Stimulated activated CD4-positive, alpha-beta T cell treated with anti-CD3 and anti-CD28 coated beads, Interleukin-4, amount 100 ng/mL, for 4 hours (primary cell): ENCODE results near the gene IL17RB.

Source experiments
- DNase-seq, 2 experiments: peaks; one replicate each; pipeline ENCODE4 v3.0.0-alpha.2; 2020

The IL17RB gene

DNA sequence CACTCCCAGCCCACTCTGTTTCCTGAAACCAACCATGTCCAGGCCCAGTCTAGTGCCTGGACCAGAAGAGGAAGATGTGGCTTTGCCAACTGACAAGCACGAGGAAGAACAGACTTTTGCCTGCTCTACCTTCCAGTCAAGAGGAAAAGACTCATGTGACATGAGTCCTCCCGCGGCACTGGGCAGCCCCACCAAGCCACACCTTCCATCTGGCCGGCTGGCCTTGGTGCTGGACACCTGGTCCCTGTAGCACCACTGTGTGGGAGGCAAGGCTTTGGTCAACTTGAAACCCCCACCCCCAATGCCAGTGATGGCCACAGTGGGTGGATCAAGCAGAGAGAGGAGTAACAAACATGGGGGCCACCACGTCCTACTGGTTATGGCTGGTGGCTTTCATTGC lies 12.7 kb upstream of the IL17RB start:
- no peak for DNase-seq

DNA sequence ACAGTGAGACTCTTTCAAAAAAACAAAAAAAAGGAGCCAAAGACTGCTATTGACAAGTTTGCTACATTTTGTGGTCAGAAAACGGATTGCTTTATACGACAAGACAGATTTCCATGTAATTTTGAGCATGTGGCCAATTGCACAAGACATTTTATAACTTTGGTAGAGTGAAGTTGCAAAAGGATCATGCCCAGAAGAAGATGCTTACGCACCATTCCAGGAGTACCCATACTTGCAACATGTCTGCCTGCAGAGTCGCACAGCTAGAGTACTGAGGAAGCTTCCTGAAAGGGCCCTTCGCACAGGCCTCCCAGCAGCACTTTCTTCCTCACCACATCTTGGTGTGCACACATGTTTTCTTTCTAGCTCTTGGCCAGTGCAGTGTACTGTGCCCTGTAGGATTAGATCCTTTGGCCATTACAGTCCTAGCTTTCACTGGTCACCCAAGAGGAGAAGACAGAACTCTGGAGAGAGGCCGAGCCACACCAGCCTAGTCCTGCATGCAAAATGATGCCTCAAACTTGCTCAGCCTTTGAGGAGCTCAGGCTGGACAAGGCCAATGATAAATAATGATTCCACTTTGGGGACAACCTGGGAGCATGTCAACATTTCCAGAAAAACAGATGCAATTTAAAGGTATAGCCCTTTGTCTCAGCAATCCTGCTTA lies 11.8 kb upstream of the IL17RB start:
- no peak for DNase-seq

DNA sequence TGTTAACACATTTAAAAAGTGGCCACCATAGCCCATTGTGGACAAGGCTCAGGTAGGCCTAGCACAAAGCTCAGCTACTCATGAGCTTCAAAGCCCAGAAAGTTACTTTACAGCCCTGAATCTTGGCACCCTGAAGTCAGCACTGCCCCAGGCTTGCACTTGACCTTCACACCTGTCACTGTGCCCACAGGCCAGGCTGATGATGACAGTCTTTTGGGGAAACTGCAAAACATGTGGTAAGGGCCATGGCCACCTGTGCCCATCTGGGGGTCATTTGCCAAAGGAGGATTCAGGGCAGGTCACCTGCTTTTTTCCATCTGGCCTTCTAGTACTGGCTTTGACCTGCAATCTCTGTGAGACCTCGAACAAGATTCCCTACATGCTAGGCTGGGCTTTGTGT lies 11.1 kb upstream of the IL17RB start:
- no peak for DNase-seq

DNA sequence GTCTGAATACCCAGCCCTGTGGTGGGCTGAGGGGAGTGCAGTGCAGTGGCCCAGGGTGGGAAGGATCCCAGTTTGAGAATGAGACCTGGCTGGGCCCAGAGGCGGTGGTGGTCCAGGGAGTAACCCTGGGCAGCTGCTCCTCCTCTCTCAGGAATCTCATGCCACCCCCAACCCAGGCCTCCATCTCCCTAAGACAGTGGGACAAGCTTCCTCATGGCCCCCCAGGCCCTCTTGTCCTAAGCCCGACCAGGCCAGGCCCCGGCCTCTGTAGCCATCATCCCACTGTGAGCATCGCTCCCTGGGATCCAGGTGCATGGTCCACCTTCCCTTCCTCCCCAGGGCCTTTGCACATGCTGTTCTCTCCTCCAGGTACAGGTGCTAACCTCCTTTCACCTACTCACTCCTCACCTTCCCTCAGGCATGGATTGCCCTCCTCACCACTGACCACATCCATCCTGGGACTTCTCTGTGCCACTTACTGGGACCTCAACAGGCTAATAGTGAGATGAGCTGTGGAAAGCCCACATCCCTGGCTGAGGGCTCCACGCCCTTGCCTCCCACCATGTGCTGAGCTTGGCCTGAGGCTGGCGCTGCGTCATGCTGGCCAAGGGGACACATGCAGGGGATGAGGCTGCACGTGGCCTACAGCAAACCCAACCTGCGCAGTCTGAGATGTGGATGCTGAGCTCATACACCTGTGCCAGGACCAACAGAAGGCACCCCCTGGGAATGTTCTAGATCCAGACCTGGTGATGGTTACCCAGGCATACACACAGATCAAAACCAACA lies 10.1 kb upstream of the IL17RB start:
- no peak for DNase-seq

DNA sequence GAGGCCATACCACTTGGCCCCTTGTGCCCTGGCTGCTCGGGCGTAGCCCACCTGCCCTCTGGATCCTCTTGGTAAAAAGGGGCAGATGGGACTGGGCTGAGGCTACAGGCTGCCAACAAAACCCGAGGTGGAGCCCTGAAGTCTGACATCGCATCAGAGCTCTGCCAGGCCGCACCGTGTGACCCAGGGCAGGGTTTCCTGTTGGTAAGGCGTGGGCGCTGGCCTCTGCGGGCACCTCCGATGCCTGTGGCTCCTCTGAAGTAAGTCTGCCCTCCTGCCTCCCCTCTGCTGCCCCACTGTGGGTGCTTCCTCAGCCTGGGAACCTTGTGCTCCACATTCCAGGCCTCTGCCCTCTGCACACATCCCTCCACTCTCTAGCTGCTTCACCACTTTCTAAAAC lies 9.0 kb upstream of the IL17RB start:
- no peak for DNase-seq

DNA sequence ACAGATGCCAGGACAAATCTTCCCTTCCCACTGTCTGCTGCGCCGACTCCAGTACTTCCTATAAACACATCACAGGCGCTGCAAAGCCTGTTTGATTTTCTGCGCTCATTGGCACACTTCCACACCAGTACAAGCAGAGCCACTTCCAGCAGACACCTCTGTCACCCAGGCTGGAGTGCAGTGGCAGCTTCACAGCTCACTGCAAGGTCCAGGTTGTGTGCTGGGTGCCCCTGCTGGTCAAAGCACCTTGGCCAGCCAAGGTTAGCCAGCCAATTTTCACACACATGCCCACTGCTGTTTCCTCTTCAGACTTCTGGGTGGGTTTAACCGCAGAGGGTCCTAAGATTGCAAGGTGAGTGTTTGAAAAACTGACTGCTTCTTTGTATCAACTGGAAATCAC lies 5.1 kb upstream of the IL17RB start:
- no peak for DNase-seq

DNA sequence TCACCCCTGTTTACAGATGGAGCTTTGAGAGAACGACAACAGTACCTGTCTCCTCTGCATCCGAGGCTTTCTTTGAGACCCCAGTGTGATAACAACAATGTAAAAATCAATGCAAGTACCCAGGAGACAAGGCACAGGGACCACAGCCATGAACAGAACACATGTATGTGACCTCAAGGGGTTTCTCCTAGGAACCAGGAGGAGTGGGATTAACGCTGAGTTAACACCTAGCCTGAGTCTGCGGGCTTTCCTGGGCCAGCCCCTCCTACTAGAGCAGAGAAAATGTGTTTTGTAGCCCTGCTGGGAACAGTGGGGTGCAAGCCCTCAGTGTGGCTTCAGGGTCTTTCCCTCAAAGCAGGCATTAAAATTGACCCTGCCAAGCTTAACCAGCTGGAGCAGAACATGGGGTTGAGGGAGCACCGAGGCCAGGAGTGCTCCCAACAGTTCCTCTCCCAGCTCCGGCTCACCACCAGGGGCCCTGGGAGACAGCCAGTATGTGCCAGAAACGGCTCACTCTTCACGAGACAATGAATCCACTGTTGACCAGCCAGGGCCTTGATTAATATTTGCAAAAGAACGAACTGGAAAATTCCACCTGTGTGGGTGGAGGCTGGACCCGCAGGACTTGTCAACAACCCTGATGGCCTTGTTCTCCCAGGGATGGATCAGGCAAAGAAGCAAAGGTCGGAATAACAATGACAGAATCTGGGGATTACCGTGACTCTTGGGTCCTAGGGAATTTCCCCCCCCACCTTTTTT lies 3.8 kb upstream of the IL17RB start:
- DNase-seq: no peak

DNA sequence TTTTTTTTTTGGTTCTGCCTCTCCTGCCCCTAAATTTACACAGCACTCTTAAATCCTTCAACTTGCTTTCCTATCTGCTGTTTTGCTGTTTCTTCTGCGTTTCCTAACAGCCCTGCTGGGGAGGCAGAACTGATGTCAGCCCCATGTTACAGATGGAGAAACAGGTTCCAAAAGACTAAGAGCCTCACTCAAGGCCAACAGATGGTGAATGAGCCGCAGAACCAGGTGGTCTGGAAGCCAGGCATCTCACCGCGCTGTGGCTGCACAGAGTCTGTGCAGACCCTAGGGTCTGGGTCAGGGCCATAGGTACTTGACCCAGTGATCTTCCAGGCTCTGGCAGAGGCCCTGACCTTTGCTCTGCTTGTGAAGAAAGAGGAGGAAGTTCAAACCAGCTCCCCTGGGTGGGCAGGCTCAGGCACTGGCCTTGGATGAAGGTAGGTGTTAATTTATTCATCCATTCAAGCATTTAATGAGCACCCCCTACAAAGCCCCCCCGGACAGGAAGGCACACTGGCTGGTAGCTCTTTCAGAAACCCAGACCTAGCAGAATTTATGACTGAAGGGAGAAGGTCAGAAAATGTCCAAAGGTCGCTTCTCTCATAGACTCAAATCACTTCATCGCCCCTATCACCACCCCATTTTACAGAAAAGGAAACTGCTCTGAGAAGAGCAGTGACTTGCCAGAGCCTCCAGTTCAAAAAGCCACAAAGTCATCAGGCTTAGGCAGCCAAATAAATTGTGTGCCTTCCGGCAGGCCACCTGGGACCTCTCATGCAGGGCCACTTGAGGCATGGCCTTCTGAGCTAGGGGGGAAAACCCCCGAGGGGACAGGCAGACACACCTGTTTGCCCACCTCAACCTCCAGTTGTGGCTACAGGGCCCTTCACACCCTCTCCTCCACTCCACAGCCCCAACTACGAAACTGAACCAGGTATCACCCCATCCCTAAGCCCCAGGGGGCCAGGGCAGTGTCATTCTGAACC lies 2.9 kb upstream of the IL17RB start:
- DNase-seq: no peak

DNA sequence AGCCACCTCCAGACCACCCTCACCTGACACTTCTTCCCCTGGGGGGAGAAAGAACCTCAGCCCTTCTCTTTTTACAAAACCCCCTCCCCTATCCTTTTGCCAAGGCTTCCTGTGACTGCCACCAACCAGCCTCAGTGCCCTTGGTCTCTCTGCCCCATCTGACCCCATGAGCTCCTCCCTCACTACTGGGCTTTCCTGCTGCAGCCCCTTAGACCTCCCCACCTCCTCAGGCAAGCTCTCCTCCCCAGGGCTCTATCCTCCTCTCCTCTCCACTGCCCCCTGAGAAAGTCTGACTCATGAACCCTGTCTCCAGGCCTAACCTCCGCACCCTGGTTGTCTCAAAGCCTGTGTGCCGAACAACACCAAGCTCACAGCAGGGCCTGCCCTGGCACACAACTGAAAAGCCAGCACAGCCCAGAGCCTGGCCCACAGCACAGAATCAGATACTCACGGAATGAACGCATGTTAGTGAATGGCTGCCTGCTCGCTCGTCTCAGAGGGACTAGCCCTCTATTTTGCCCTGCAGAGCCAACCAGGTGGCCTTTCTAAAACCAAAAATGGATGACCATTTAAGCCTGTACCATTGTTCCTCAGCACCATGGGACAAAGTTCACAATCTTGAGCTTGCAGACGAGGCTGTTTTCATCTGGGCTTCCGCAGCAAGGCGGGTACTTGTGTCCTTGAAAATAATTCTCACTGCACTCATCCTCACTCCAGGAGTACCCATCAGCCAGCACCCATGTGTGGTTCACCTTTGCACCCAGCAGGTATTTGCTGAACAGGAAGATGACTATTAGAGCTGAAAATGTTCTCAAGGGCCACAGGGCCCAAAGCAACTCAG lies 1.9 kb upstream of the IL17RB start:
- DNase-seq: no peak

DNA sequence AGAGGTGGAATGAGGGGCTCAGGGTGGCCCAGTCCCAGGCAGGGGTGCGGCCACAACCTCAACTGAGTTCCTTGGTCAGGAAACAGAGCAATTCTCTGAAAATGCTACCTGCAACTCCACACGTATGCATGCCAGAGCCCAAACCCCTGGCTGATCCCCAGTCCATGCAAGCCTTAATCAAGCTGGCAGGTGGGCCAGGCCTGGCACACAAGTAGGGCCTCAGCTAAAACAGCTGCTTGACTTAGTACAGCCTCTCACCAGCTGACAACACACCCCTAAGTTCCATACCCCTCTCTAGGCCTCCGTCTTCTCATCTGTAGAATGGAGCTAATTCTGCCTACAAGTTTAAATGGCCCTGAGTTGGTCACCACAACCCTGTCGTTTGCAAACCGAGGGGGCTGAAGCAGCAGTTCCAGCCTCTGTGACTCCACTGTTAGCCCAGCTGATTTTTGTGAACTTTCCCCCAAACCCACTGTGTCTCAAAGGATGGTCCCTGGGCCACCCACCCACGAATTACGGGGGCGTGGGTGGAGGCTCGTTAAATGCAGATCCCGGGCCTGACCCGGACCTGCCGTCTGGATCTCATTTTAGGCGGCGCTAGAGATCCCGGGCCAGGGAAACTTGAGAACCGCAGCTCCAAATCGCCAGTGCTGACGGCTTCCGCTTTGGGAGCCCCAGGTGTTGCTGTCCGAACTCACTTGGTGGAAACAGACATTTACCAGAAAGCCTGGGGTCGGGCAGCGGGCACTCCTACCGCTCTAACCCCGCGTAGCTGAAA lies 1.1 kb upstream of the IL17RB start:
- no peak for DNase-seq

DNA sequence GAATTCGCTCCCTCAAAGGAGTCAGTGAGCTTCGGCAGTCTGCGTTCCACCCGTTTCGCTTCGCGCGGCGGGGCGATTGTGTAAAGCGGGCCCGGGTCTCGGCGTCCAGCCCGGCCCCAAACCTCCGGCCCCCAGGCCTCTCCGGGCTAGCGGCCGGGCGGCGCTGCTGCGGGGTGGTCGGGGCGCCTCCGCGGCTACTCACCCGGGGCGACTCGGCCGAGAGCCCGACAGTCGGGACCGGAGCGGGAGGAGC lies 561 bp upstream of the IL17RB start:
- DNase-seq: no peak

DNA sequence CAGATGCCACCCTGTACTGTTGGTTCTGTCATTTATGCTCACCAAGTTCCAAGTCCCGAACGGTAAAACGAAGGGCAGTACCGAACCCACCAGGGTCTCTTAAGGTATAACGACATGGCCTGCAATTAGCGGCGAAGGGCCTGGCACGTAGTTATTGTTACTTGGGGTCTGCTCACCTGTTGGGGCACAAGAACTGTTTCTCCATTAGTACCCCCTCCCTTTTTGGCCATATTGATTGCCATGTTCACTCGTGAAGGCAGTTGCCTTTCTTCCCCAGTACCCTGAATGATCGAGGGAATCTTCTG lies 435 bp downstream of the IL17RB start:
- no peak for DNase-seq

DNA sequence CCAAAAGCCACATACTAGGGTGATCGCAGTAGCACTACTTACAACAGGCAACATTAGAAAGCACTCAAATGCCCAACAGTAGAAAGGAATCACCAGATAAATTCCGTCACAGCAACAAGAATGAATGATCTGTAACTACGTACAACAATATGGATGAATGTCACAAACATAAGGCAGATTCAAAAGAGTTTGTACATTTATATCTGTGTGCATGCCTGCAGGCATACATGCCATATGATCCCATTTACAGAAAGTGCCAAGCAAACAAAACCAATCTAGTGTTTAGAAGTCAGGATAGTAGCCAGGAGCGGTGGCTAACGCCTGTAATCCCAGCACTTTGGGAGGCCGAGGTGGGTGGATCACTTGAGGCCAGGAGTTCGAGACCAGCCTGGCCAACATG lies 3.5 kb downstream of the IL17RB start:
- no peak for DNase-seq

DNA sequence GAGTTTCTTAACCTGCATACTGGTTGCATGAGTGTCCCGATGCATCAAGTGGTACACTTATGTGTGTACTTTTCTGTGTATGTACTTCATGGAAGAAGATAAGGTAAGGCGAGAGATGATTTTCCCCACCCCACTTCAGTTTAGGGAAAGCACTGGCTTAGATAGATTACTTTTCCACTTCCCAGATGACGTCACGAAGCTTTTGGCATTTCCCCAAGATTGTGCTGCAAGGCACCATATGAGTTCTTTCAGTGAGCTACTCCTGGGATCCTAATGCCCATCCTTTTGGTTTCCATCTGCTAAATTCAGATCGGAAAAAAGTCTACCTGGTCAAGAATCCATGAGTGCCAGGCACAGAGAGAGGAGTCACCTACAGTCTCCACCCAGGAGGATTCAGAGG lies 4.5 kb downstream of the IL17RB start:
- DNase-seq: no peak

DNA sequence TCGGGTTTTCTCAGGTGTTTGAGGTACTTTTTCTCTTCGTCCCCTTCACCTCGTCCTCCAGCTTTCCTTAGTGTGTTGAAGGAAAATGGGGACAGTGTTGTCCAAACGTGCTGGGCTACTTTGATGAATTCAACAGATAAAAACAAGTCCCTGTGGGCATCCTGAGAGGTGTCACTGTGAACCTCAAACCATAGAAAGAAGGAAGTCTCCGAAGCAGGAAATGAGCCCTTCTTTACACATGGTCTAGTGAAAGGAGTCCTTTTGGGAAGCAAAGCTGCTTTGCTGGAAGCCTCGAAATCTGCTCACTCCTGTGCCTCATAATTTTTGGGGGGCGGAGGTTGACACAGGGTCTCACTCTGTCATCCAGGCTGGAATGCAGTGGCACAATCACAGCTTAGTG lies 10.6 kb downstream of the IL17RB start:
- no peak for DNase-seq

DNA sequence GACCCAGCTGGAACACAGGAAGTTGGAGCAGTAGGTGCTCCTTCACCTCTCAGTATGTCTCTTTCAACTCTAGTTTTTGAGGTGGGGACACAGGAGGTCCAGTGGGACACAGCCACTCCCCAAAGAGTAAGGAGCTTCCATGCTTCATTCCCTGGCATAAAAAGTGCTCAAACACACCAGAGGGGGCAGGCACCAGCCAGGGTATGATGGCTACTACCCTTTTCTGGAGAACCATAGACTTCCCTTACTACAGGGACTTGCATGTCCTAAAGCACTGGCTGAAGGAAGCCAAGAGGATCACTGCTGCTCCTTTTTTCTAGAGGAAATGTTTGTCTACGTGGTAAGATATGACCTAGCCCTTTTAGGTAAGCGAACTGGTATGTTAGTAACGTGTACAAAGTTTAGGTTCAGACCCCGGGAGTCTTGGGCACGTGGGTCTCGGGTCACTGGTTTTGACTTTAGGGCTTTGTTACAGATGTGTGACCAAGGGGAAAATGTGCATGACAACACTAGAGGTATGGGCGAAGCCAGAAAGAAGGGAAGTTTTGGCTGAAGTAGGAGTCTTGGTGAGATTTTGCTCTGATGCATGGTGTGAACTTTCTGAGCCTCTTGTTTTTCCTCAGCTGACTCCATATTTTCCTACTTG lies 11.9 kb downstream of the IL17RB start:
- no peak for DNase-seq

DNA sequence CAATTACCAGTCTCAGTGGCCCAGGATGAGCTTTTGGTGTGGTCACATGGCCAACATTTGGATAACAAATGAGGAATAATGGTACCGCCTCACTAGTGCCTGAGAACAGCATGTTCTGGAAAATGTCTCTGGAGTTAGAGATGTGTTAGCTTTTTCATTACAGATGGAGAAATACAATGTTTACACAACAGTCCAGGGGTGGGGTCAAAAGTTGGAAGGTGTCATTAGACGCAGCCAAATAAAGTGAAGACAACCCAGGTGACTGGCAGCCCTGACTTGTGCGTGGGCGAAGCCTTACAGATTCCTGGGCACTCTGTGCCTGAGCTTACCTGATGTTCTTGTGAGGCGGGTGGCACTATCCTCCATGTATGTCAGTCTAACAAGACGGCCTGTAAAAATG lies 12.8 kb downstream of the IL17RB start:
- DNase-seq: no peak

DNA sequence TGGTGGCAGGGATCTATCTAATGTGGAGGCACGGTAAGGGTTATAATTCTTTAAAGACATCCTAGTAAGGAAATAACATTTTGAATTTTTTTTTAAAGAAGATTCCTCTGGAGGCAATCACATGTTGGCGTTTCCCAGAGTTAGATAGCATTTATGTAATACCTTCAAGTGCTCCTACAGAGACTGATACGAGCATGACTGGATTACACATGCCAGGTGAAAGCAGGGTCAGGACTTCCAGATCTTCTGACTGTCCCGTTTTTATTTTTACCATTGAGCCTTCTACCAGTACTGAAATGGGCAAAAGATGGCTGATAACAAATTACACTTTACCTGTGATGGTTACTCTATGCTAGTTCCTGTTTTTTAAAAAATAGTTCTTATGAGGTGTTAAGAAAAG lies 13.8 kb downstream of the IL17RB start:
- no peak for DNase-seq

DNA sequence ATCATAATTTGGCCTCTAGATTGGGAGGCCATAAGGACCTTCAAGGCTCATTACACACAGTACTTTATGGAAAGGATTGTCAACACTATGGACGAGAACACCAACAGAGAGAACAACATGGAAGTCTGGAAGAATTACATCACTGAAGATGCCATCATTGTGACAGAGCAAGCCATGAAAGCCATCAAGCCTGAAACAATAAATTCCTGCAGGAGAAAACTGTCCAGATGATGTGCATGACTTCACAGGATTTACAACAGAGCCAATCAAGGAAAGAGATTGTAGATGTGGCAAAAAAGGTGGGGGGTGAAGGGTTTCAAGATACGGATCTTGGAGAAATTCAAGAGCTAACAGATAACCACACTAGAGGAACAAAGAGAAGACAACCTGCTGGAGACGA lies 15.9 kb downstream of the IL17RB start:
- no peak for DNase-seq

DNA sequence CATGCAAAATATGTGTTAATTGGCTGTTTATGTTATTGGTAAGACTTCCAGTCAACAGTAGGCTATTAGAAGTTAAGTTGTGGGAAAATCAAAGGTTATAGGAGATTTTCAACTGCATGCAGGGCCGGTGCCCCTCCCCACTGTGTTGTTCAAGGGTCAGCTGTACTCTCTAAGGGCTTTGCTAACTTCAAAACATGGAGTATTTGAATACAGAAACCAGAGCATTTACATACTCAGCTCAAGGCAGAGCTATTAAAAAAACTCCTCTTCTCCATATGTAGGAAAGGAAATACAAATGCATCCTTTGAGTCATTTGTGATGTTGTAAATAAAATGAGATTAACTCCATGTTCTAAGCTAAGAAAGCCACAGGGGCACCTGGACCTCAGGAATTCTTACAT lies 16.8 kb downstream of the IL17RB start:
- DNase-seq: no peak
